Ishikawa (cell line): Measurements from ENCODE around the gene ASB2.

Experiments used
- EGR1 ChIP-seq: IDR thresholded peaks from 2 replicates; pipeline ENCODE4 v1.6.1; 2012
- EP300 ChIP-seq: IDR thresholded peaks from 2 replicates; pipeline ENCODE4 v1.6.1; 2012; ENCODE audit warnings: borderline replicate concordance
- RAD21 ChIP-seq: IDR thresholded peaks from 2 replicates; pipeline ENCODE4 v1.6.1; 2012; ENCODE audit warnings: low read depth
- TAF1 ChIP-seq: IDR thresholded peaks from 2 replicates; pipeline ENCODE4 v1.6.1; 2012; ENCODE audit warnings: low read depth, mild to moderate bottlenecking
- TF ChIP-seq, protein P1 (sequence below): IDR thresholded peaks from 2 replicates; pipeline ENCODE4 v1.6.1; 2012
- TF ChIP-seq, protein P2 (sequence below): IDR thresholded peaks from 2 replicates; pipeline ENCODE4 v1.6.1; 2012; ENCODE audit warnings: low read depth, mild to moderate bottlenecking

DNA sequence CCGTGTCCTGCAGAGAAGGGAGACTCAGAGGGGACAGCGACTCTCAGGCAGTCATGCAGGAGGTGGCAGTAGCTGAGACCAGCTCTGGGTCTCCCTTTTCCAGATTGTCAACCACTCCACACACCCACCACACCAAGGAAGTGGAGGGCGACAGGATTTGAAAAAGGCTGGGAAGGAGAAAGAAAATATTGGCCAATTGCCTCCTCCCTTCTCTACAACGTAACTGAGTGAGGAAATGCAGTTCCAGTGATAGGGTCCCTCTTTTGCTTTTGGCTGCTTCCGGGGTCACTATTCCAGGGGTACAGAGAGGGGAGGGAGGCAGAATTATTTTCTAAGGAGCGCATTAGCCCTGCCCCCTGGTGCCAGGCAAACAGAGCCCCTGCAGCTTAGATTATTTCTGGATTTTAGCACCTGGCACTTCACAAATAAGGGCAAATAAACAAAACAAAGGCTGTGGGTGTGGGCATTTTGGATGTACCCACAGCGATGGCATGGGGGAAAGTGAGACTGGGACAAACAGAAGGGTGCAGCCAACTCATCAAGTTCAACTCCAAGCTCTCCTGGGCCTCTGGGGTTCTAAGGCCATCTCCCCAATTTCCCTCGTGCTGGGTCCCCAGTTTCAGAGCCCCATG is 20.4 kb downstream of the ASB2 start:
- TF ChIP-seq, protein P1, sequence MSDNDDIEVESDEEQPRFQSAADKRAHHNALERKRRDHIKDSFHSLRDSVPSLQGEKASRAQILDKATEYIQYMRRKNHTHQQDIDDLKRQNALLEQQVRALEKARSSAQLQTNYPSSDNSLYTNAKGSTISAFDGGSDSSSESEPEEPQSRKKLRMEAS: no peak
- TF ChIP-seq TAF1 (no peak), EGR1 (no peak), RAD21 (no peak), EP300 (no peak)
- TF ChIP-seq, protein P2, sequence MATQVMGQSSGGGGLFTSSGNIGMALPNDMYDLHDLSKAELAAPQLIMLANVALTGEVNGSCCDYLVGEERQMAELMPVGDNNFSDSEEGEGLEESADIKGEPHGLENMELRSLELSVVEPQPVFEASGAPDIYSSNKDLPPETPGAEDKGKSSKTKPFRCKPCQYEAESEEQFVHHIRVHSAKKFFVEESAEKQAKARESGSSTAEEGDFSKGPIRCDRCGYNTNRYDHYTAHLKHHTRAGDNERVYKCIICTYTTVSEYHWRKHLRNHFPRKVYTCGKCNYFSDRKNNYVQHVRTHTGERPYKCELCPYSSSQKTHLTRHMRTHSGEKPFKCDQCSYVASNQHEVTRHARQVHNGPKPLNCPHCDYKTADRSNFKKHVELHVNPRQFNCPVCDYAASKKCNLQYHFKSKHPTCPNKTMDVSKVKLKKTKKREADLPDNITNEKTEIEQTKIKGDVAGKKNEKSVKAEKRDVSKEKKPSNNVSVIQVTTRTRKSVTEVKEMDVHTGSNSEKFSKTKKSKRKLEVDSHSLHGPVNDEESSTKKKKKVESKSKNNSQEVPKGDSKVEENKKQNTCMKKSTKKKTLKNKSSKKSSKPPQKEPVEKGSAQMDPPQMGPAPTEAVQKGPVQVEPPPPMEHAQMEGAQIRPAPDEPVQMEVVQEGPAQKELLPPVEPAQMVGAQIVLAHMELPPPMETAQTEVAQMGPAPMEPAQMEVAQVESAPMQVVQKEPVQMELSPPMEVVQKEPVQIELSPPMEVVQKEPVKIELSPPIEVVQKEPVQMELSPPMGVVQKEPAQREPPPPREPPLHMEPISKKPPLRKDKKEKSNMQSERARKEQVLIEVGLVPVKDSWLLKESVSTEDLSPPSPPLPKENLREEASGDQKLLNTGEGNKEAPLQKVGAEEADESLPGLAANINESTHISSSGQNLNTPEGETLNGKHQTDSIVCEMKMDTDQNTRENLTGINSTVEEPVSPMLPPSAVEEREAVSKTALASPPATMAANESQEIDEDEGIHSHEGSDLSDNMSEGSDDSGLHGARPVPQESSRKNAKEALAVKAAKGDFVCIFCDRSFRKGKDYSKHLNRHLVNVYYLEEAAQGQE: no peak
